ENCODE results near the gene DDX55.
"Not testable (repeated sequence)": the region's sequence is repeated elsewhere in the genome, so short reads cannot be mapped to it uniquely, and the experiment has no call there.

The DDX55 gene

DNA sequence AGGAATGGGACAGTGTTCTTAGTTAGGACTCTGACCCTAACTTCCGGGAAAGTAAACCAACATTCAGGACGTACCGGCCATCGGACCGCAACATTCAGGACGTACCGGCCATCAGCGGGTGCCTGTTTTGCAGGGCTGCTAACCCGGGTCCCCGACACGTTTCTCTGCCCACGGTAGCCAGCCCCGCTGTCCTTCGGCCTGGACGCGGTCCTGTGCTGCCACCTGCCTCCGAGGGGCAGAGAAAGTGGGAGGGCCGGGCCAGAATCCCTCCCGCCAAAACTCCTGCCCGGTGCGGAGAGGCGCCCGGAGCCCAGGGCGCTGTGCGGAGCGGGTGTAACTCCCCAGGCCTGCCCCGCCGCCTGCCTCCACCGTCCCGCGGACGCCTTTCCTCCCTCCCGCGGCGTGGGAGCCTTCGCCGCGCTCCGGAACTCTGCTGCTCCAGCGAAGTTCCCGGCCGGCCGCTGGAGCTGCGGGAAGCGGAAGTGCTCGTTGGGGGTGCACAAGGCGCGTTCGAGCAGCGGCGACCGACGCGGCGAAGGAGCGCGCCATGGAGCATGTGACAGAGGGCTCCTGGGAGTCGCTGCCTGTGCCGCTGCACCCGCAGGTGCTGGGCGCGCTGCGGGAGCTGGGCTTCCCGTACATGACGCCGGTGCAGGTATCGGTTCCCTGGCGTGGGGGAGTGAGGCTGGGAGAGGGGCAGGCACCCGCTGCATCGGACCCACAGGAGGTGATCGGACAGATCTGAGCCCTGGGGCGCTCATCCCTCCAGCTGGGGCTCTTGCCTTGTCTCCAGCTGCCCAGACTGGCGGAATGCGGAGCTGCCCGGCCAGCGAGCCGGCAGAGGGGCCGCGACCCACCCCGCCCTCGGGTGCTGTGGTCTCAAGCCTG, at the start of gene DDX55:
DDX55 (plus strand) TSS at position 498 of the 888 bp plus-strand sequence; CDS start at position 548, 50 bp downstream.
- H3K27me3 Mint-ChIP-seq, result no peaks in the 10 kb centered on the region
- H3K36me3 Mint-ChIP-seq (ENCODE audit: low read depth), result peaks cover 61% of the 10 kb centered on the region
- peaks cover 18% of the 10 kb centered on the region for H3K4me1 Mint-ChIP-seq (ENCODE audit: low read depth)
- H3K4me3 Mint-ChIP-seq, result peak within 1 kb of the TSS; percentile 92
- intact Hi-C loops (cut with micrococcal nuclease), result loop anchor here (1.0 kb wide), 2 partner anchors 18 to 31 kb away; partner anchors contain the start of genes EIF2B1, GTF2H3 and TMED2
- H3K9me3 Mint-ChIP-seq, result no peaks in the 10 kb centered on the region
- peak within 1 kb of the TSS; percentile 87 for H3K27ac Mint-ChIP-seq

- H3K4me1 Mint-ChIP-seq (ENCODE audit: low read depth), result peaks cover 33% of the 10 kb centered on the region
- H3K4me3 Mint-ChIP-seq; H3K27me3 Mint-ChIP-seq; intact Hi-C loops (cut with micrococcal nuclease); H3K36me3 Mint-ChIP-seq (ENCODE audit: low read depth); H3K27ac Mint-ChIP-seq; H3K9me3 Mint-ChIP-seq: not testable (repeated sequence)
Observed at GRCh38 chr12:123554136-123554535, 47.8 kb upstream of the DDX55 start.

- H3K9me3 Mint-ChIP-seq; intact Hi-C loops (cut with micrococcal nuclease); H3K27ac Mint-ChIP-seq; H3K27me3 Mint-ChIP-seq; H3K36me3 Mint-ChIP-seq (ENCODE audit: low read depth); H3K4me3 Mint-ChIP-seq: not testable (repeated sequence)
- peaks cover 40% of the 10 kb centered on the region for H3K4me1 Mint-ChIP-seq (ENCODE audit: low read depth)
Observed at GRCh38 chr12:123554843-123555242, 47.1 kb upstream of the DDX55 start.

DNA sequence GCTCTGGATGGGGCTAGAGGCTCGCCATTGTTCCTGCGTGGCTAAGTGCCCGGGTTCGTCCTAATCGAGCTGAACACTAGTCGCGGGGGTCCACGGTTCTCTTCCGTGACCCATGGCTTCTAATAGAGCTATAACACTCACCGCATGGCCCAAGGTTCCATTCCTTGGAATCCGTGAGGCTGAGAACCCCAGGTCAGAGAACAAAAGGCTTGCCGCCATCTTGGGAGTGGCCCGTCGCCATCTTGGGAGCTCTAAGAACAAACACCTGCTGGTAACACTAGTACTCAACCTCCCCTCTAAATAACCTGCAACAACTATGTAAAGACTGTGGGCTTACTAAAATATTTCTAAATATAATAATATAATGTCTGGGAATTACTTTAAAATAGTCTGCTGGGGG, 43.4 kb upstream of the DDX55 start:
- not testable (repeated sequence) for H3K27ac Mint-ChIP-seq; H3K36me3 Mint-ChIP-seq (ENCODE audit: low read depth); H3K4me3 Mint-ChIP-seq; H3K9me3 Mint-ChIP-seq
- intact Hi-C loops (cut with micrococcal nuclease), result loop anchor here (2.0 kb wide), 1 partner anchor 26 kb away; the partner anchor contains the start of gene RILPL1
- Mint-ChIP-seq H3K4me1 (ENCODE audit: low read depth) (peaks cover 40% of the 10 kb centered on the region), H3K27me3 (peaks cover 15% of the 10 kb centered on the region)

DNA sequence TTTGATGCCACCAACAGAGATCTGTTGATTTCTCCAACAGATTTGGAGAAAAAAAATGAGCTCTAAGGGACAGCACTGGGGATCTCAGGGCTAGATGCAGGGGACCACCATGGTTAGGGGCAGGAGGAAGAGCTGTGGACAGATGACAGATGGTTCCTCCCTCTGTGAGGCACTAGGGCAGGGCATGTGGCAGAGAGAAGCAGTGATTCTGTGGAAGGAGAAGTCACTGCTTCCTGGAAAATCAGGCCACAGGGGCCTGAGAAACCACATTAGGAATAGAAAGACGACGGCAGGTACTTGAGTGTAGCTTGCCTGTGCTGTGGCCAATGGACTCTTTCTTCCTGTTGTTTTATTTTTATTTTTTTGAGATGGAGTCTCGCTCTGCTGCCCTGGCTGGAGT, 42.4 kb upstream of the DDX55 start:
- intact Hi-C loops (cut with micrococcal nuclease), result loop anchor here (2.0 kb wide), 1 partner anchor 27 kb away; the partner anchor contains the start of gene RILPL1
- no peaks in the 10 kb centered on the region for H3K9me3 Mint-ChIP-seq
- no peaks in the 10 kb centered on the region for H3K36me3 Mint-ChIP-seq (ENCODE audit: low read depth)
- no peak overlapping the region for H3K4me3 Mint-ChIP-seq
- peaks cover 15% of the 10 kb centered on the region for H3K27me3 Mint-ChIP-seq
- peak overlapping the region; percentile 77 for H3K27ac Mint-ChIP-seq
- peaks cover 30% of the 10 kb centered on the region for H3K4me1 Mint-ChIP-seq (ENCODE audit: low read depth)

DNA sequence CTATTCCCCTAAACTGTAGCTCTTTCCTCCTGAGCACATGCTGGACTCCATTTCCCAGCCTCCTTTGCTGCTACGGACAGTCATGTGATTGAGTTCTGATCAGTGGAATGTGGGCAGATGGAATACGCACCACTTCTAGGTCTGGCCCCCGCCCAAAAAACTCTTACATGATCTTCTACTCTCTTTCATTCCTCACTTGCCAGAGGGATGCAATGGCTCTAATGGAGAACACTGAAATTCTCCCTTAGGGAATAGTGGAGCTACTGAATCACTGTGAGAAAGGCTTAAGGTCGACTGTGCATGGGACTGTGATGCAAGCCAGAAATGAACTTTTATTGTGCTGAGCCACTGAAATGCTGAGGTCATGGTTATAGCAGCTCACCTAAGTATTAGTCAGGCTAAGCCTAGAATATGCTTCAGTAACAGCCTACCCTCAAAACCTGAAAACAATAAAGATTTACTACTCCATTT, 30.5 kb upstream of the DDX55 start:
- intact Hi-C loops (cut with micrococcal nuclease), result no loop called here

GRCh38 chr12:123572391-123572790, 29.5 kb upstream of the DDX55 start:
- no peaks in the 10 kb centered on the region for H3K9me3 Mint-ChIP-seq
- peaks cover 16% of the 10 kb centered on the region for H3K27me3 Mint-ChIP-seq
- no peak overlapping the region for H3K4me3 Mint-ChIP-seq
- peaks cover 6% of the 10 kb centered on the region for H3K4me1 Mint-ChIP-seq (ENCODE audit: low read depth)
- intact Hi-C loops (cut with micrococcal nuclease), result no loop called here
- no peak overlapping the region for H3K27ac Mint-ChIP-seq
- no peaks in the 10 kb centered on the region for H3K36me3 Mint-ChIP-seq (ENCODE audit: low read depth)

More for the DNA sequence above, 30.5 kb upstream of the DDX55 start:
- no peaks in the 10 kb centered on the region for H3K9me3 Mint-ChIP-seq
- H3K4me1 Mint-ChIP-seq (ENCODE audit: low read depth), result peaks cover 6% of the 10 kb centered on the region
- no peak overlapping the region for H3K27ac Mint-ChIP-seq
- H3K4me3 Mint-ChIP-seq, result no peak overlapping the region
- H3K27me3 Mint-ChIP-seq, result peaks cover 16% of the 10 kb centered on the region
- no peaks in the 10 kb centered on the region for H3K36me3 Mint-ChIP-seq (ENCODE audit: low read depth)

DNA sequence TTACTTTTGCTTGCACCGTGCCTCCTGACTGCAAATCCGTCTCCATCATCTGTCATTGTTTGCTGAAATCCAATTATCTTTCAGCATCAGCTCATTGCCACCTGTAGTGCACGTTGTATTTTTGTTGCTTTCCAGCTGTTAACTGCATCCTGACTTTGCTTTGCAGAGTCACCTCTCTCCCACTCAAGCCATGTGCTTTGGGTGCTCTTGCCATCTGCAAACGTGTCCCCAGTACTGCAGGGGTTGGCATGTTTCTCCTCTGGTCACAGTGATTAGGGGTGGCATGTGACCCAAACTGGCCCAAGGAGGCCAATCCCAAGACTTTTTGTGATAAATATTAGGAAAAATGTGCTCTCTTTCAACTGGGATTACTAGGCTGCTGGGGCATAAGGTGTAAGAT, 28.0 kb upstream of the DDX55 start:
- H3K27me3 Mint-ChIP-seq, result peaks cover 15% of the 10 kb centered on the region
- H3K4me1 Mint-ChIP-seq (ENCODE audit: low read depth), result peaks cover 6% of the 10 kb centered on the region
- H3K9me3 Mint-ChIP-seq, result no peaks in the 10 kb centered on the region
- intact Hi-C loops (cut with micrococcal nuclease), result no loop called here
- H3K4me3 Mint-ChIP-seq, result no peak overlapping the region
- H3K27ac Mint-ChIP-seq, result no peak overlapping the region
- no peaks in the 10 kb centered on the region for H3K36me3 Mint-ChIP-seq (ENCODE audit: low read depth)

GRCh38 chr12:123576611-123577010, 25.3 kb upstream of the DDX55 start:
- peaks cover 6% of the 10 kb centered on the region for H3K27me3 Mint-ChIP-seq
- H3K4me3 Mint-ChIP-seq, result no peak overlapping the region
- H3K36me3 Mint-ChIP-seq (ENCODE audit: low read depth), result no peaks in the 10 kb centered on the region
- H3K27ac Mint-ChIP-seq, result no peak overlapping the region
- intact Hi-C loops (cut with micrococcal nuclease), result no loop called here
- no peaks in the 10 kb centered on the region for H3K4me1 Mint-ChIP-seq (ENCODE audit: low read depth)
- no peaks in the 10 kb centered on the region for H3K9me3 Mint-ChIP-seq

DNA sequence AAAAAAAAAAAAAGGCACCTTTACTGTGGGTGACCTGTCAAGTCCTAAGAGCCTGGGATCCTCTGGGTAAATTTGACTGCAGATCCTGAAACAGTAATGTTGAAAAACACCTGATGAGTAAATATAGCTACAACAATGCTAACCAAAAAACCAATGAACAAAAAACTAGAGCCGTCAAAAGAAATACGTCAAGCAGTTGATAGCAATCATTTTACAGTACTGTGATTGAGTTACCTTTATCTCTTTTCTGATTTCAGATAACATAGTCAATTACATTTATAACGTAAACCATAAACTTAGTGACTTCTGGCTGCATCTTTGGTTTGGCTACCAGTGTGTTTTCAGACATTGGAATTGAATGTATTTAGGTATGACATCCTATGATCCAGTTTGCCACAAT, 23.7 kb upstream of the DDX55 start:
- H3K36me3 Mint-ChIP-seq (ENCODE audit: low read depth), result peaks cover 6% of the 10 kb centered on the region
- no peak overlapping the region for H3K27ac Mint-ChIP-seq
- peaks cover 13% of the 10 kb centered on the region for H3K4me1 Mint-ChIP-seq (ENCODE audit: low read depth)
- no peaks in the 10 kb centered on the region for H3K9me3 Mint-ChIP-seq
- H3K27me3 Mint-ChIP-seq, result peaks cover 6% of the 10 kb centered on the region
- intact Hi-C loops (cut with micrococcal nuclease), result no loop called here
- no peak overlapping the region for H3K4me3 Mint-ChIP-seq

DNA sequence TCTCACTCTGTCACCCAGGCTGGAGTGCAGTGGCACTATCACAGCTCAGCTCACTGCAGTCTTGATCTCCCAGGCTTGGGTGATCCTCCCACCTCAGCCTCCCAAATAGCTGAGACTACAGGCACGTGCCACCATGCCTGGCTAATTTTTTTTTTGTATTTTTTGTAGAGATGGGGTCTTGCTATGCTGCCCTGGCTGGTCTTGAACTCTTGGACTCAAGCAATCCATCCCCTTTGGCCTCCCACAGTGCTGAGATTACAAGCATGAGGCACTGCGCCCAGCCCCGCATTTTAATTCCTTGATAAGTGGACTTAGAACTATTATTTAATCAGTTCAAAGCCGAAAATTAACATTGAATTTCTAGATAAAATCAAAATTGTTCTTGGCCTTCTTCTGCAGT, 23.1 kb upstream of the DDX55 start:
- H3K27ac Mint-ChIP-seq, H3K9me3 Mint-ChIP-seq: not testable (repeated sequence)

GRCh38 chr12:123580772-123581171, 21.1 kb upstream of the DDX55 start:
- Mint-ChIP-seq H3K27me3 (no peaks in the 10 kb centered on the region), H3K36me3 (ENCODE audit: low read depth) (peaks cover 14% of the 10 kb centered on the region), H3K4me1 (ENCODE audit: low read depth) (peaks cover 20% of the 10 kb centered on the region), H3K4me3 (no peak overlapping the region), H3K27ac (no peak overlapping the region), H3K9me3 (no peaks in the 10 kb centered on the region)
- intact Hi-C loops (cut with micrococcal nuclease), result loop anchor here (5.0 kb wide), 3 partner anchors 63 to 193 kb away; partner anchors contain the start of gene RILPL2

More for the DNA sequence above, 23.1 kb upstream of the DDX55 start:
- intact Hi-C loops (cut with micrococcal nuclease); H3K4me3 Mint-ChIP-seq; H3K27me3 Mint-ChIP-seq; H3K36me3 Mint-ChIP-seq (ENCODE audit: low read depth): not testable (repeated sequence)
- peaks cover 13% of the 10 kb centered on the region for H3K4me1 Mint-ChIP-seq (ENCODE audit: low read depth)

- intact Hi-C loops (cut with micrococcal nuclease), result no loop called here
- Mint-ChIP-seq H3K27me3 (no peaks in the 10 kb centered on the region), H3K36me3 (ENCODE audit: low read depth) (peaks cover 96% of the 10 kb centered on the region), H3K27ac (no peak overlapping the region), H3K9me3 (no peaks in the 10 kb centered on the region), H3K4me1 (ENCODE audit: low read depth) (peaks cover 35% of the 10 kb centered on the region), H3K4me3 (no peak overlapping the region)
Observed at GRCh38 chr12:123591702-123592481, 10.0 kb upstream of the DDX55 start.

GRCh38 chr12:123595729-123596128, 6.2 kb upstream of the DDX55 start:
- Mint-ChIP-seq H3K4me3 (no peak overlapping the region), H3K27me3 (no peaks in the 10 kb centered on the region), H3K36me3 (ENCODE audit: low read depth) (peaks cover 77% of the 10 kb centered on the region), H3K27ac (no peak overlapping the region), H3K4me1 (ENCODE audit: low read depth) (peaks cover 19% of the 10 kb centered on the region), H3K9me3 (no peaks in the 10 kb centered on the region)
- intact Hi-C loops (cut with micrococcal nuclease), result no loop called here
